Uterus (tissue), 4 donors: ENCODE results near the gene PLD5. TPM values are rescaled to one million over a fixed set of nuclear protein-coding genes. Genes with fewer than 3 reads are reported as not detected.

Experiments used
- DNase-seq, 2 donors: peaks; one replicate each; pipeline ENCODE4 v3.0.0-alpha.2; 2019 to 2020
- H3K27ac ChIP-seq, 2 donors: fragments of 200-600 bp; sonication (generic); 1 replicate in 1 of 2; 2 replicates in 1 of 2; pipeline ENCODE4 v1.5.1; 2016 to 2018
- H3K27me3 ChIP-seq, 2 donors: fragments of 200-600 bp; sonication (generic); one replicate each; pipeline ENCODE4 v1.5.1; 2018 to 2019; ENCODE audit warnings: control low read depth in 1 of 2
- H3K36me3 ChIP-seq, 2 donors: fragments of 200-600 bp; sonication (generic); one replicate each; pipeline ENCODE4 v1.5.1; 2019; ENCODE audit warnings: control low read depth in 1 of 2
- H3K4me1 ChIP-seq, 2 donors: fragments of 200-600 bp; sonication (generic); one replicate each; pipeline ENCODE4 v1.5.1; 2018 to 2019; ENCODE audit warnings: control low read depth in 1 of 2
- H3K4me3 ChIP-seq, 2 donors: fragments of 200-600 bp; sonication (generic); 1 replicate in 1 of 2; 2 replicates in 1 of 2; pipeline ENCODE4 v1.5.1; 2018 to 2019; ENCODE audit warnings: mild to moderate bottlenecking in 1 of 2
- H3K9me3 ChIP-seq, 2 donors: fragments of 200-600 bp; sonication (generic); one replicate each; pipeline ENCODE4 v1.5.1; 2019; ENCODE audit warnings: control low read depth in 1 of 2
- CTCF ChIP-seq, 4 experiments: fragments of 200-600 bp in 2 of 4; fragments of 450-650 bp in 2 of 4; sonication (generic) in 2 of 4; IDR thresholded peaks; one replicate each; pipeline ENCODE4 v1.5.1; 2016 to 2019; ENCODE audit warnings: antibody characterized with exemption in 4 of 4, mild to moderate bottlenecking in 2 of 4, moderate library complexity in 1 of 4
- POLR2A ChIP-seq, 2 donors: fragments of 450-650 bp; IDR thresholded peaks; one replicate each; pipeline ENCODE4 v1.6.1; 2016; ENCODE audit warnings: antibody characterized with exemption in 2 of 2, mild to moderate bottlenecking in 1 of 2, moderate library complexity in 1 of 2
- intact Hi-C: fragments of 100-400 bp; cut with DNase I; formaldehyde crosslinking; loops from one replicate; pipeline ENCODE4 v1.15.1; 2023; ENCODE audit warnings: low total_unique reads
- total RNA-seq, 4 donors: library from RNA; depleted of rRNA in 3 of 4; stranded (reverse); fragments of >200 nt in 3 of 4; gene quantifications; one replicate each; pipeline versions ENCODE4 v1.1.0 to v1.2.4, GENCODE V29; 2014 to 2023
- donor health status: DM: yes; HTN: yes; CAD: no.

PLD5 gene
- total RNA-seq, 4 donors from 2014 or later, result 2.4 to 6.1 (median 5.2) TPM

GRCh38 chr1:242525360-242525722, 844 bp upstream of the PLD5 start:
- TF ChIP-seq POLR2A (IDR thresholded peaks at IDR 0.05), result no peak
- no peak for TF ChIP-seq CTCF (IDR thresholded peaks at IDR 0.05)
- intact Hi-C loops, result no loop called here
- H3K4me1 ChIP-seq, result no peaks in the 10 kb centered on the region
- H3K27ac ChIP-seq, result no peak overlapping the region
- H3K4me3 ChIP-seq, result peak overlapping the region; percentile 9 to 44
- DNase-seq, result no peak
- peaks cover 0 to 9% of the 10 kb centered on the region in 2 donors for H3K27me3 ChIP-seq
- no peaks in the 10 kb centered on the region for H3K36me3 ChIP-seq
- no peaks in the 10 kb centered on the region for H3K9me3 ChIP-seq

GRCh38 chr1:242523719-242524570, 552 bp downstream of the PLD5 start:
- no peak for TF ChIP-seq CTCF (IDR thresholded peaks at IDR 0.05)
- intact Hi-C loops, result no loop called here
- Histone ChIP-seq H3K36me3 (no peaks in the 10 kb centered on the region), H3K27ac (peak overlapping the region in 1 of 2 donors; percentile 55), H3K9me3 (no peaks in the 10 kb centered on the region), H3K27me3 (peaks cover 0 to 9% of the 10 kb centered on the region in 2 donors), H3K4me3 (peak overlapping the region; percentile 22 to 44), H3K4me1 (no peaks in the 10 kb centered on the region)
- peak; percentile 19 to 59 for DNase-seq

- DNase-seq, result no peak
- H3K4me1 ChIP-seq, result no peaks in the 10 kb centered on the region
- H3K27me3 ChIP-seq, result peaks cover 0 to 9% of the 10 kb centered on the region in 2 donors
- no peaks in the 10 kb centered on the region for H3K36me3 ChIP-seq
- TF ChIP-seq CTCF (IDR thresholded peaks at IDR 0.05), result no peak
- no peak for TF ChIP-seq POLR2A (IDR thresholded peaks at IDR 0.05)
- H3K9me3 ChIP-seq, result no peaks in the 10 kb centered on the region
- intact Hi-C loops, result no loop called here
- no peak overlapping the region for H3K27ac ChIP-seq
- peak overlapping the region; percentile 22 to 44 for H3K4me3 ChIP-seq
Observed at GRCh38 chr1:242522996-242523718, 1.3 kb downstream of the PLD5 start.

GRCh38 chr1:242522304-242522945, 2.1 kb downstream of the PLD5 start:
- intact Hi-C loops, result no loop called here
- Histone ChIP-seq H3K36me3 (no peaks in the 10 kb centered on the region), H3K4me3 (no peak overlapping the region), H3K27me3 (peaks cover 0 to 9% of the 10 kb centered on the region in 2 donors), H3K27ac (no peak overlapping the region), H3K4me1 (no peaks in the 10 kb centered on the region), H3K9me3 (no peaks in the 10 kb centered on the region)
- TF ChIP-seq POLR2A (IDR thresholded peaks at IDR 0.05), result no peak
- no peak for TF ChIP-seq CTCF (IDR thresholded peaks at IDR 0.05)
- DNase-seq, result no peak
